ENCODE data around the gene CBARP. TPM values are rescaled to one million over a fixed set of nuclear protein-coding genes. Genes with fewer than 3 reads are reported as not detected.

The CBARP gene
- total and polyA plus RNA-seq, 2 of the 13 experiments (the other 11 are each of a cell fraction or from before 2014, with no cell fraction given): 1.2 to 1.4 TPM

- peak; percentile 75; the same call in 1 of the 2 replicates for TF ChIP-seq THRA (CRISPR knock-in tag; IDR thresholded peaks at IDR 0.05; ENCODE audit: borderline replicate concordance)
- 0 out of 2 replicates have a peak, but pooled peaks have one; percentile 35 for TF ChIP-seq HHEX (CRISPR knock-in tag; IDR thresholded peaks at IDR 0.05)
- no peak for TF ChIP-seq RBM22 (optimal IDR thresholded peaks at IDR 0.05; ENCODE audit: low read length)
- no peak for TF ChIP-seq SP1 (IDR thresholded peaks at IDR 0.05)
- peak; percentile 37; the same call in 1 of the 2 replicates for TF ChIP-seq SP1 (CRISPR knock-in tag; IDR thresholded peaks at IDR 0.05)
- peak; percentile 43; the same call in 1 of the 2 replicates for TF ChIP-seq ZNF792 (CRISPR knock-in tag; IDR thresholded peaks at IDR 0.05)
- no peak for TF ChIP-seq ZKSCAN8 (CRISPR knock-in tag; IDR thresholded peaks at IDR 0.05; ENCODE audit: borderline replicate concordance)
- TF ChIP-seq ZNF878 (CRISPR knock-in tag; IDR thresholded peaks at IDR 0.05): no peak
- no peak for TF ChIP-seq ZNF552 (CRISPR knock-in tag; IDR thresholded peaks at IDR 0.05; ENCODE audit: borderline replicate concordance)
- no peak for TF ChIP-seq KAT2B (IDR thresholded peaks at IDR 0.05; ENCODE audit: borderline replicate concordance, low read depth, low read length)
- no peak for TF ChIP-seq FIP1L1 (IDR thresholded peaks at IDR 0.05; ENCODE audit: borderline replicate concordance, insufficient read depth, low read depth, low read length)
- 0 out of 2 replicates have a peak, but pooled peaks have one; percentile 13 for TF ChIP-seq BCL3 (CRISPR knock-in tag; IDR thresholded peaks at IDR 0.05)
Observed at GRCh38 chr19:1245494-1246264, 7.9 kb upstream of the CBARP start (continued).
